Measurements from ENCODE around the gene TENM4. TPM values are rescaled to one million over a fixed set of nuclear protein-coding genes. Genes with fewer than 3 reads are reported as not detected.

Gene TENM4
- total RNA-seq, 1 donor from 2014 or later = not detected

DNA sequence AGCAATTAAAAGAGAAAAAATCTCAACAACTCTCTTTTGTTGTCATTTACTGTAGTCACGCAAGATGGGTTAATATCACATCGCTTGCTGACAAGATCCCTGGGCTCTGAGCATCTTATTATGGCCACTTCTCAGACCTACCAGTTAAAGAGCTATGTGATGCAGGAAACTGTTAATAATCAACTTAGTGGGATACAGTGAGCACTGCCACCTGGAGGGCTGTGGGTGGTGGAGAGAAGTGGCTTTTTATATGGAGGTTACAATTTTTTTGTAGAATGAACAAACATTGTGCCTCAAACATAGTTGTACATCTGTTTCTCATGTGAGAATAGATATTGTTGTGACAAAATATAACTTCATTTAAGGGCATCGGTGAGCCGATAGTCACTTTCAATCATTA, 181.0 kb downstream of the TENM4 start:
- intact Hi-C loops (cut with micrococcal nuclease) = no loop called here
- peaks cover 4% of the 10 kb centered on the region for H3K9me3 Mint-ChIP-seq
- no peaks in the 10 kb centered on the region for H3K4me1 Mint-ChIP-seq

GRCh38 chr11:79258576-79258975, 182.3 kb downstream of the TENM4 start:
- no peaks in the 10 kb centered on the region for H3K36me3 Mint-ChIP-seq (ENCODE audit: low read depth)

More for the DNA sequence above, 181.0 kb downstream of the TENM4 start:
- H3K4me3 Mint-ChIP-seq = no peak overlapping the region
- no peak for DNase-seq
- no peak overlapping the region for H3K27ac Mint-ChIP-seq
- H3K36me3 Mint-ChIP-seq (ENCODE audit: low read depth) = no peaks in the 10 kb centered on the region
- no peaks in the 10 kb centered on the region for H3K27me3 Mint-ChIP-seq

DNA sequence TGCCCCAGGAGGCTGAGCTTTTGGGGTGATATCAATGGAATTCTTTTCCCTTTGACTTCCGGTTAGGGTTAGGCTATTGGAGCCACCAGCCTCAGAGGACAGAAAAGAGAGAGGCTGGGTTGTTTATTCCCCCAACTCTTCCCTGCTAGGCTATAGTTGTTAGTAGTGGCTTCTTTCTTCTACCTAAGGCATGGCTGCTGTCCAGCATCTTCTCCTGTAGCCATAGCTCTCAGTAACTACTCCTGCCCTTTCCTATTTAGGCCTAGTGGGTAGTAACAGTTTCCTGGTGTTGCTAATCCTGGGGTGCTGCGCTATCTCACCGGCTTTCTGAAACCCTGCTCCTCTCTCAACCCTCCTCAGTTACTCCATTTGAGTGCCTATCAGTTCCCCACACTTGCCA, 184.9 kb downstream of the TENM4 start:
- no peak for DNase-seq
- Mint-ChIP-seq H3K9me3 (peaks cover 4% of the 10 kb centered on the region), H3K4me3 (no peak overlapping the region), H3K27me3 (peaks cover 1% of the 10 kb centered on the region), H3K27ac (no peak overlapping the region), H3K36me3 (ENCODE audit: low read depth) (no peaks in the 10 kb centered on the region), H3K4me1 (no peaks in the 10 kb centered on the region)
- intact Hi-C loops (cut with micrococcal nuclease) = no loop called here

More at GRCh38 chr11:79258576-79258975, 182.3 kb downstream of the TENM4 start:
- H3K4me3 Mint-ChIP-seq = no peak overlapping the region
- no peaks in the 10 kb centered on the region for H3K27me3 Mint-ChIP-seq
- H3K27ac Mint-ChIP-seq = no peak overlapping the region
- no peak for DNase-seq
- peaks cover 4% of the 10 kb centered on the region for H3K9me3 Mint-ChIP-seq
- H3K4me1 Mint-ChIP-seq = no peaks in the 10 kb centered on the region
- intact Hi-C loops (cut with micrococcal nuclease) = no loop called here

- H3K9me3 Mint-ChIP-seq = no peaks in the 10 kb centered on the region
- H3K4me1 Mint-ChIP-seq = no peaks in the 10 kb centered on the region
- intact Hi-C loops (cut with micrococcal nuclease) = no loop called here
- no peak overlapping the region for H3K27ac Mint-ChIP-seq
- peaks cover 1% of the 10 kb centered on the region for H3K27me3 Mint-ChIP-seq
- no peak overlapping the region for H3K4me3 Mint-ChIP-seq
- no peak for DNase-seq
- H3K36me3 Mint-ChIP-seq (ENCODE audit: low read depth) = no peaks in the 10 kb centered on the region
These were observed 187.6 kb downstream of the TENM4 start for GRCh38 chr11:79253280-79253679.

DNA sequence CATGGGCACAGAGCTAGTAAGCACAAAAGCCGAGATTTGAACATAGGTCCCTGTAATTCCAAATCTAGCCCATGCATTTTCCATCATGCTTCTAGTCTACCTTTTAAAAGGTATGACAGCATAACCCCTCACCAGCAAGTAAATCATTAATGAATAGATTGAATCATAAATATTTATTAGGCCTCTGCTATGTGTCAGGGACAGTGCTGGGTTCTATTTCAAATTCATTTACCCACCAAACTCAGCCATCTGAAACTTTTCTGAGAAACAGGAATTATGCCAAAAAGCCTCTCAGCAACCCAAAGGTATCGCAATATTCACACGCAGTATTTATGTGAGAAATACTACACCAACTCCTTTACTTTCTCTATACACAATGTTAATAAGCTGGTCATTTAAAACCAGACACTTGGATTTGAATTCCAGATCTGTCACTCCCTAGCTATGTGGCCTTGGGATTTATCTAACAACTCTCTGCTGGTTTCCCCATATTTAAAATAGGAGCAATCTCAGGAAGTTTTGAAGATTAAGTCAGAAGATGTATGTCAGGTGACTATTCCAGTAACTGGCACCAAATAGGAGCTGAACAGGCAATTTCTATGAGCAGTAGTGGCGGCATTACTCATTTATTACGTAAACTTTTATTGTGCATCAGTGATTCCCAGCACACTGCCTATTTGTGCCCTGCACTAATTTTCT, 191.4 kb downstream of the TENM4 start:
- Mint-ChIP-seq H3K36me3 (ENCODE audit: low read depth) (no peaks in the 10 kb centered on the region), H3K27me3 (peaks cover 1% of the 10 kb centered on the region), H3K9me3 (no peaks in the 10 kb centered on the region), H3K27ac (no peak overlapping the region), H3K4me1 (no peaks in the 10 kb centered on the region), H3K4me3 (no peak overlapping the region)
- DNase-seq = no peak
- intact Hi-C loops (cut with micrococcal nuclease) = no loop called here

- intact Hi-C loops (cut with micrococcal nuclease) = no loop called here
- Mint-ChIP-seq H3K27ac (no peak overlapping the region), H3K9me3 (no peaks in the 10 kb centered on the region), H3K4me1 (no peaks in the 10 kb centered on the region), H3K36me3 (ENCODE audit: low read depth) (no peaks in the 10 kb centered on the region), H3K4me3 (no peak overlapping the region), H3K27me3 (no peaks in the 10 kb centered on the region)
- DNase-seq = no peak
These were observed 196.0 kb downstream of the TENM4 start for GRCh38 chr11:79244798-79245197.

DNA sequence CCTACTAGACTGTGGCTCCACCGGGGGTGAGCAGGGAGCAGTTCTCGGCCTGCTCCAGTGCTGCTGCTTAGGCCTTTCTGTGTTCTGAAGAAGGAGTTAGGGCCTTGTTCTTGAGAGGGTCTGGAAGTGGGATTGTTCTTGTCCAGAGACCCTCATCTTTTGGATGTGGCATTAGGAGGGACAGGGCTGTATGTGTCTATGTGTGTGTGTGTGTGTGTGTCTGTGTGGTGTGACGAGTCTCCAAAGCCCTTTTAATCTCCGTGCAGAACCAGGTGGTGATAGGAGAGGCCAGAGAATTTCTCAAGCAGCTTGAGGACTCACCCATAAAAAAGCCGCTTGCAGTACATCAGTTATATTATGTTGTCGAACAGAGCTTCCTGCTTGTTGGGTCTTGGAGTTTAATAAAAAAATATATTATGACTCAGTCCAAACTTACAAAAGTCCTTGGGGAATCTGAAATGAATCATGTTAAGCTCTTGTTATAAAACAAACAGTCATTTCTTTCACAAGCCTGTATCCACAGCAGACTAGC, 196.5 kb downstream of the TENM4 start:
- no peaks in the 10 kb centered on the region for H3K36me3 Mint-ChIP-seq (ENCODE audit: low read depth)
- no peaks in the 10 kb centered on the region for H3K9me3 Mint-ChIP-seq
- no peaks in the 10 kb centered on the region for H3K4me1 Mint-ChIP-seq
- H3K4me3 Mint-ChIP-seq = no peak overlapping the region
- no peaks in the 10 kb centered on the region for H3K27me3 Mint-ChIP-seq
- no peak overlapping the region for H3K27ac Mint-ChIP-seq
- DNase-seq = no peak
- intact Hi-C loops (cut with micrococcal nuclease) = no loop called here

- Mint-ChIP-seq H3K9me3 (no peaks in the 10 kb centered on the region), H3K27ac (no peak overlapping the region), H3K4me3 (no peak overlapping the region), H3K27me3 (no peaks in the 10 kb centered on the region), H3K4me1 (no peaks in the 10 kb centered on the region), H3K36me3 (ENCODE audit: low read depth) (no peaks in the 10 kb centered on the region)
- intact Hi-C loops (cut with micrococcal nuclease) = no loop called here
- DNase-seq = no peak
These were observed 197.2 kb downstream of the TENM4 start for GRCh38 chr11:79243422-79244210.

- no peaks in the 10 kb centered on the region for H3K9me3 Mint-ChIP-seq
- intact Hi-C loops (cut with micrococcal nuclease) = no loop called here
- H3K27me3 Mint-ChIP-seq = no peaks in the 10 kb centered on the region
- DNase-seq = no peak
- no peaks in the 10 kb centered on the region for H3K4me1 Mint-ChIP-seq
- no peak overlapping the region for H3K4me3 Mint-ChIP-seq
- no peaks in the 10 kb centered on the region for H3K36me3 Mint-ChIP-seq (ENCODE audit: low read depth)
- no peak overlapping the region for H3K27ac Mint-ChIP-seq
These were observed 198.2 kb downstream of the TENM4 start for GRCh38 chr11:79242616-79243015.

DNA sequence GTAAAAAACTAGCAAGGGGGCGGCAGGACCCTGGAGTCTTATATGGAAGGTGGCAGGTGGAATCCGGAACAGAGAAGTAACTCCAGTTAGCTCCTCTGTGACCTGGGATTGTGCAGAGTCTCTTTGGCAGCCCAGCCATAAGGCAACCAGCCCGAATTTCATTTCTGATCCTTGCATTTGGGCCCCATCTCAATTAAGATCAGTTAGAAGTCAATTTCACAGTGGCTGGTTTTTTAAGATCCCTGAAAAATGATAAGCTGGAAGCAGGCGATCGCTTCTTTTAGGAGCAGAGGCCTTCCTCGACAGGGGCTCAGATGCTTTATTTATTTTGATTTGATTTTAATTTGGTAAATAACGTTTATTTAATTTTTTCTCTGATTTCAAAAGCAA, 199.0 kb downstream of the TENM4 start:
- Mint-ChIP-seq H3K4me1 (no peaks in the 10 kb centered on the region), H3K36me3 (ENCODE audit: low read depth) (no peaks in the 10 kb centered on the region), H3K27me3 (no peaks in the 10 kb centered on the region), H3K27ac (no peak overlapping the region), H3K4me3 (no peak overlapping the region), H3K9me3 (no peaks in the 10 kb centered on the region)
- intact Hi-C loops (cut with micrococcal nuclease) = no loop called here
- DNase-seq = no peak

GRCh38 chr11:79241205-79241851, 199.5 kb downstream of the TENM4 start:
- no peak for DNase-seq
- Mint-ChIP-seq H3K27ac (no peak overlapping the region), H3K27me3 (no peaks in the 10 kb centered on the region), H3K9me3 (no peaks in the 10 kb centered on the region), H3K4me1 (no peaks in the 10 kb centered on the region), H3K36me3 (ENCODE audit: low read depth) (no peaks in the 10 kb centered on the region), H3K4me3 (no peak overlapping the region)
- intact Hi-C loops (cut with micrococcal nuclease) = no loop called here

- intact Hi-C loops (cut with micrococcal nuclease) = no loop called here
- Mint-ChIP-seq H3K4me3 (no peak overlapping the region), H3K4me1 (no peaks in the 10 kb centered on the region), H3K27ac (no peak overlapping the region), H3K36me3 (ENCODE audit: low read depth) (no peaks in the 10 kb centered on the region), H3K9me3 (no peaks in the 10 kb centered on the region), H3K27me3 (no peaks in the 10 kb centered on the region)
- no peak for DNase-seq
These were observed 203.1 kb downstream of the TENM4 start for GRCh38 chr11:79237703-79238102.

DNA sequence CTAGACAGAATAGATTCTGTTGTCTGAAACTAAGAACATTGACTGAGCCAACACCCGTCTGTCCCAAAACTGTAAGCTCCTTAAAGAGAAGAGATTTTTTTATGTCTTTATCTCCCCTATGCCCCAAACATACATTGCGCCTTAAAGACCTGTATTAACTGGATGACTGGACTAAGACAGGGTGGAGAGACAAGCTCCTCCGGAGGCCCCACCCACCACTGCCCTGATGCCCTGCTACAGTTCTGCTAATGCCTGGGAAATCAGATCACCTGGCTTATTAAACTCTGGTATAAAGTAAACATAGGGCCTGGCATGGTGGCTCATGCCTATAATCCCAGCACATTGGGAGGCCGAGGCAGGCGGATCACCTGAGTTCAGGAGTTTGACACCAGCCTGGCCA, 203.7 kb downstream of the TENM4 start:
- H3K4me3 Mint-ChIP-seq = no peak overlapping the region
- no peak overlapping the region for H3K27ac Mint-ChIP-seq
- no peaks in the 10 kb centered on the region for H3K9me3 Mint-ChIP-seq
- H3K27me3 Mint-ChIP-seq = no peaks in the 10 kb centered on the region
- H3K4me1 Mint-ChIP-seq = no peaks in the 10 kb centered on the region
- intact Hi-C loops (cut with micrococcal nuclease) = no loop called here
- H3K36me3 Mint-ChIP-seq (ENCODE audit: low read depth) = no peaks in the 10 kb centered on the region
- DNase-seq = no peak

DNA sequence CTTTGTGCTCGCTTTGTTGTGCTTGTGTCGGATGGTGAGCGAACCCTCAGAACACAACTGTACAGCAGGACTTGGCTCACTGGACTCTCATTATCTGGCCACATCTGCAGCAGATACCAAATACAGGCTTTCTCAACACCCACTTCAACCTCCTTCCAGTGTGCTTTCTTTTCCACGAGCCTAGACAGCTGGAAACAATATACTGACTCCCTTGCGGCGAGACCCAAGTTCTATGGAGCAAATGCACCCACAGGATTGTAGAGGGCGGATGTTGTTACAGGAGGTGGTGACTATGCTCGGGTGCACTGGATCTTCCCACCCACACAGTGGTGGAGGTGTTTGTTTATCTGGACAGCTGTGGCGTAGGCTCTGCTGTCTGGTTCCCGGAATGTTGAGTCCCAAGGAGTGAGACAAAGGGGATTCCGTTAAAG, 204.3 kb downstream of the TENM4 start:
- no peaks in the 10 kb centered on the region for H3K36me3 Mint-ChIP-seq (ENCODE audit: low read depth)
- DNase-seq = no peak
- H3K27ac Mint-ChIP-seq = no peak overlapping the region
- no peak overlapping the region for H3K4me3 Mint-ChIP-seq
- H3K4me1 Mint-ChIP-seq = no peaks in the 10 kb centered on the region
- intact Hi-C loops (cut with micrococcal nuclease) = no loop called here
- no peaks in the 10 kb centered on the region for H3K27me3 Mint-ChIP-seq
- H3K9me3 Mint-ChIP-seq = no peaks in the 10 kb centered on the region
